Measurements from ENCODE around the gene UGT1A6. TPM values are rescaled to one million over a fixed set of nuclear protein-coding genes. Genes with fewer than 3 reads are reported as not detected.
A peak's percentile ranks its signal among the peaks of the same experiment; 100 is the strongest.

Gene UGT1A6
- total RNA-seq, 1 donor from 2014 or later: 0.13 TPM

DNA sequence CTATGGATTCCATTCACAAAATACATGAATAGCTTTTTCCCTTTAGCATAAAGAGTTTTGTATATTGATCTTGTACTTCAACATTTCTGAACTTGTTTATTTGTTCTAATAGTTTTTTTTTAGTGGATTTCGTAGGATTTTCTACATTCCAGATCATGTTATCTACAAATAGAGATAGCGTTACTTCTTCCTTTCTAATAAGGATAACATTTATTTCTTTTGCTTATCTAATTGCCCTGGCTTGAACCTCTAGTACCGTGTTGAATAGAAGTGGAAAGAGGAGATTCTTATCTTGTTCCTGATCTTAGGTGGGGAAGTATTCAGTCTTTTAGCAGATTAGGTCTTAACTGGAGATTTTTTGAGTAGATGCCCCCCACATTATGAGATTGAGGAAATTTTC, 9.5 kb downstream of the UGT1A6 start:
- TF ChIP-seq, protein P1, sequence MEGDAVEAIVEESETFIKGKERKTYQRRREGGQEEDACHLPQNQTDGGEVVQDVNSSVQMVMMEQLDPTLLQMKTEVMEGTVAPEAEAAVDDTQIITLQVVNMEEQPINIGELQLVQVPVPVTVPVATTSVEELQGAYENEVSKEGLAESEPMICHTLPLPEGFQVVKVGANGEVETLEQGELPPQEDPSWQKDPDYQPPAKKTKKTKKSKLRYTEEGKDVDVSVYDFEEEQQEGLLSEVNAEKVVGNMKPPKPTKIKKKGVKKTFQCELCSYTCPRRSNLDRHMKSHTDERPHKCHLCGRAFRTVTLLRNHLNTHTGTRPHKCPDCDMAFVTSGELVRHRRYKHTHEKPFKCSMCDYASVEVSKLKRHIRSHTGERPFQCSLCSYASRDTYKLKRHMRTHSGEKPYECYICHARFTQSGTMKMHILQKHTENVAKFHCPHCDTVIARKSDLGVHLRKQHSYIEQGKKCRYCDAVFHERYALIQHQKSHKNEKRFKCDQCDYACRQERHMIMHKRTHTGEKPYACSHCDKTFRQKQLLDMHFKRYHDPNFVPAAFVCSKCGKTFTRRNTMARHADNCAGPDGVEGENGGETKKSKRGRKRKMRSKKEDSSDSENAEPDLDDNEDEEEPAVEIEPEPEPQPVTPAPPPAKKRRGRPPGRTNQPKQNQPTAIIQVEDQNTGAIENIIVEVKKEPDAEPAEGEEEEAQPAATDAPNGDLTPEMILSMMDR (IDR thresholded peaks at IDR 0.05; ENCODE audit: insufficient read depth, low read length, poor library complexity, severe bottlenecking): no peak
- Histone ChIP-seq H3K36me3 (ENCODE audit: control insufficient read depth, insufficient read depth, low read length) (no peaks in the 10 kb centered on the region), H3K27me3 (ENCODE audit: control insufficient read depth, insufficient read depth, low read length) (no peaks in the 10 kb centered on the region), H3K4me3 (ENCODE audit: low read depth, low read length) (no peak overlapping the region)
- no peak for DNase-seq (ENCODE audit: low read depth)

DNA sequence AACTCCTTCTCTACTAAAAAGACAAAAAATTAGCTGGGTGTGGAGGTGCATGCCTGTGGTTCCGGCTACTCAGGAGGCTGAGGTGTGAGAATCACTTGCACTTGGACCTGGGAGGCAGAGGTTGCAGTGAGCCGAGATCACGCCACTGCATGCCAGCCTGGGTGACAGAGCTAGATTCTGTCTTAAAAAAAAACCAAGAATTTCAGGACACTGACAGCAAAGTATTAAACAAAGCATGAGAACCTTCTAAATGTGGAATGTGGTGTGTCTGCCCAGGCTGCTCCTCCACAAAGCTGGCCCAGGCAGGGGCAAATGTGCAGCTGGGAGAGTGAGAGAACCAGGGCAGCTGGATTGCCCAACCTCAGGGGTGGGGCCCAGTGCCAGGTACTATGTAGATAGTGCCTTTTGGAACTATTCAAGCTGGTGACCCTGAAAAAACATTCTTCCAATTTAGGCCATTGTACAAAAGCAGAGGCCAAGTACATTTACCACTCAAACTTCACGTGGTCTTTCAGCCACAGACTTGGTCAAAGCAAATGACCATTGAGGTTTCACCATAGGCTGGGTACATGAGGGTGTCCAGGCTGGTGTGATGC, 13.3 kb downstream of the UGT1A6 start:
- TF ChIP-seq, protein P1 (IDR thresholded peaks at IDR 0.05; ENCODE audit: insufficient read depth, low read length, poor library complexity, severe bottlenecking): no peak
- DNase-seq (ENCODE audit: low read depth): peak; percentile 32
- Histone ChIP-seq H3K4me3 (ENCODE audit: low read depth, low read length) (no peak overlapping the region), H3K27me3 (ENCODE audit: control insufficient read depth, insufficient read depth, low read length) (no peaks in the 10 kb centered on the region), H3K36me3 (ENCODE audit: control insufficient read depth, insufficient read depth, low read length) (no peaks in the 10 kb centered on the region)

DNA sequence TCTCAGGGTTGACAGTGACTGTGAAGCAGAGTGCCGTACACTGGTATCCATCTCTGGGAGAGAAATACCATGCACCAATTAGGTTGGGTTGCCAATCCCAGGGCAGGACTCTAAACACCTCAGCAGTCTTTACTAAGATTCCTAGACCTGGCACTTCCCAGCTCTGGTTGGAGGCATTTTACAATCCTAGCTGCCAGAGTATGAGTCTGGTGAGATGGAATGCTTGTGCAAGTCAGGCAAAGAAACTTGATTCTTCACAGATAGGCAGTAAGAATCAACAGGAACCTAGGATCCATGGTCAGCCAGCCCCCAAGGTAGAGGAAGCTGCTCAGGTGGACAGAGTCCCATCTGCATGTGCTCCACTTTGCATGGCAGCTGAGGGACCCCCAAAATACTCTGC, 14.0 kb downstream of the UGT1A6 start:
- TF ChIP-seq, protein P1 (IDR thresholded peaks at IDR 0.05; ENCODE audit: insufficient read depth, low read length, poor library complexity, severe bottlenecking): no peak
- Histone ChIP-seq H3K36me3 (ENCODE audit: control insufficient read depth, insufficient read depth, low read length) (no peaks in the 10 kb centered on the region), H3K4me3 (ENCODE audit: low read depth, low read length) (no peak overlapping the region), H3K27me3 (ENCODE audit: control insufficient read depth, insufficient read depth, low read length) (no peaks in the 10 kb centered on the region)
- peak; percentile 53 for DNase-seq (ENCODE audit: low read depth)

DNA sequence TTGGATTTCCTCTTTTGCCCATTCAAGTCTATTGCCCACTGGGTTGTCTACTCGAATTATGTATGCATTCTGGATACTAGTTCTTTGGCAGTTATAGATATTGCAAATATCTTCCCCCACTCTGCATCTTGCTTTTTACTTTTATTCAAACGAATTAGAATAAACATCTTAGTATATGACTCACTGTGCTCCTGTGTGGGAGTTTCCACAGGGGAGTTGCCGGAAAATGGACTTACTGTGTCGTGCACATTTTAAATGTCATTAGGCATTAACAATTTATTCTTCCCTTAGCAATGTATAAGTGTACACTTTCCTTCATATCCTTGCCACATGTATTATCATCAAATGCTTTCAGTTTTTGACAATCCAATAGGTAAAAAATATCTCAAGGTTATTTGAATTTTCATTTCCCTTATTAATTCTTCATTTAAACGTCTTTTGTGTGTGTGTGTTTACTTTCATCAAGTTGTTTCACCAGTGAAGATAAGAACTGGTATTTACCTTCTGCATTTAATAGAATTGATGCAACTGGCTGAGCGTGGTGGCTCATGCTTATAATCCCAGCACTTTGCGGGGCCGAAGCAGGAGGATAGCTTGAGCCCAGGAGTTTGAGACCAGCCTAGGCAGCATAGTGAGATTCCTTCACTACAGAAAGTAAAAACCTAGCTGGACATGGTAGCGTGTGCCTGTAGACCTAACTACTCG, 15.4 kb downstream of the UGT1A6 start:
- no peaks in the 10 kb centered on the region for H3K27me3 ChIP-seq (ENCODE audit: control insufficient read depth, insufficient read depth, low read length)
- DNase-seq (ENCODE audit: low read depth): no peak
- no peak overlapping the region for H3K4me3 ChIP-seq (ENCODE audit: low read depth, low read length)
- H3K36me3 ChIP-seq (ENCODE audit: control insufficient read depth, insufficient read depth, low read length): no peaks in the 10 kb centered on the region
- TF ChIP-seq, protein P1 (IDR thresholded peaks at IDR 0.05; ENCODE audit: insufficient read depth, low read length, poor library complexity, severe bottlenecking): no peak

DNA sequence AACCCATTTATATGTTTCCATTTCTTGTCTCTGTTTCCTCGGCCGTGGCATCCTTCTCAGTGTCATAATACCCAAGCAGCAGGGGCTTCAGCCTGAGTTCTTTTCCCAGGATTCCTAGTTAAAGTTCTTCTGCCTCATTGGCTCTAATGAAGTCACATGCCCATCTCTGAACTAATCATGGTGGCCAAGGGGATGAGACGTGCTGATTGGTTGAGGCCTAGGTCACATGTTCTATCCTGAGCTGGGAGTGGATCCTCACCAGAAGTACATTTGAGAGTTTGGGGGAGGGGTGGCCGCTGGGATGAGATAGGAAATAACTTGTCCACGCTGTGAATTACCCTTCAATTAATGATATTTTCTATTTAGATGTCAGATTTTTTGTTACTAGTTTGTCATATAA, 16.3 kb downstream of the UGT1A6 start:
- TF ChIP-seq, protein P1 (IDR thresholded peaks at IDR 0.05; ENCODE audit: insufficient read depth, low read length, poor library complexity, severe bottlenecking): no peak
- Histone ChIP-seq H3K4me3 (ENCODE audit: low read depth, low read length) (no peak overlapping the region), H3K27me3 (ENCODE audit: control insufficient read depth, insufficient read depth, low read length) (no peaks in the 10 kb centered on the region), H3K36me3 (ENCODE audit: control insufficient read depth, insufficient read depth, low read length) (no peaks in the 10 kb centered on the region)
- no peak for DNase-seq (ENCODE audit: low read depth)
